Neural progenitor cell (in vitro differentiated cells): ENCODE data around the gene TRAF1. TPM values are rescaled to one million over a fixed set of nuclear protein-coding genes. Genes with fewer than 3 reads are reported as not detected.

ENCODE experiments used
- DNase-seq: peaks from one replicate; pipeline ENCODE4 v3.0.0-alpha.2; 2016; ENCODE audit warnings: low spot score
- H2AFZ ChIP-seq: fragments of 200-600 bp; sonication (generic); replicated peaks from 2 replicates; pipeline ENCODE4 v1.6.1; 2016; ENCODE audit warnings: antibody characterized with exemption
- H3F3A ChIP-seq: fragments of 200-600 bp; sonication (generic); 2 replicates; pipeline ENCODE4 v1.6.1; 2016; ENCODE audit warnings: antibody characterized with exemption, low read depth
- H3K27ac ChIP-seq: fragments of 200-600 bp; sonication (generic); 2 replicates; pipeline ENCODE4 v1.5.1; 2016; ENCODE audit warnings: mild to moderate bottlenecking
- H3K27me3 ChIP-seq: fragments of 200-600 bp; sonication (generic); 2 replicates; pipeline ENCODE4 v1.6.1; 2016; ENCODE audit warnings: mild to moderate bottlenecking, moderate library complexity
- H3K36me3 ChIP-seq: fragments of 200-600 bp; sonication (generic); 2 replicates; pipeline ENCODE4 v1.5.1; 2016
- H3K4me1 ChIP-seq: fragments of 200-600 bp; sonication (generic); 2 replicates; pipeline ENCODE4 v1.6.1; 2016; ENCODE audit warnings: mixed run types
- H3K4me2 ChIP-seq: fragments of 200-600 bp; sonication (generic); 2 replicates; pipeline ENCODE4 v1.6.1; 2016
- H3K4me3 ChIP-seq: fragments of 200-600 bp; sonication (generic); 2 replicates; pipeline ENCODE4 v1.5.1; 2016
- H3K79me2 ChIP-seq: fragments of 200-600 bp; sonication (generic); 2 replicates; pipeline ENCODE4 v1.6.1; 2016; ENCODE audit warnings: low read depth
- H3K9ac ChIP-seq: fragments of 200-600 bp; sonication (generic); 2 replicates; pipeline ENCODE4 v1.6.1; 2016
- H3K9me3 ChIP-seq: fragments of 200-600 bp; sonication (generic); 2 replicates; pipeline ENCODE4 v1.5.1; 2016; ENCODE audit warnings: low read depth
- H4K20me1 ChIP-seq: fragments of 200-600 bp; sonication (generic); 2 replicates; pipeline ENCODE4 v1.6.1; 2016; ENCODE audit warnings: low read depth
- H3K27ac Mint-ChIP-seq: 3 replicates; pipeline ENCODE4 v1.8.0; 2021; ENCODE audit warnings: mixed read lengths
- H3K27me3 Mint-ChIP-seq: 2 replicates; pipeline ENCODE4 v1.8.0; 2022; ENCODE audit warnings: low read depth, mild to moderate bottlenecking, inconsistent platforms, moderate library complexity, mixed read lengths; ENCODE audit not compliant: insufficient read depth
- H3K36me3 Mint-ChIP-seq: 3 replicates; pipeline ENCODE4 v1.8.0; 2021; ENCODE audit warnings: mixed read lengths
- H3K4me1 Mint-ChIP-seq: 3 replicates; pipeline ENCODE4 v1.8.0; 2021; ENCODE audit warnings: mixed read lengths
- H3K4me3 Mint-ChIP-seq: 3 replicates; pipeline ENCODE4 v1.8.0; 2021; ENCODE audit warnings: mild to moderate bottlenecking, moderate library complexity, mixed read lengths
- H3K9me3 Mint-ChIP-seq: 3 replicates; pipeline ENCODE4 v1.8.0; 2020; ENCODE audit warnings: mixed read lengths
- CTCF ChIP-seq: fragments of 200-600 bp; sonication (generic); IDR thresholded peaks from 2 replicates; pipeline ENCODE4 v1.5.1; 2017; ENCODE audit warnings: antibody characterized with exemption, mild to moderate bottlenecking
- EZH2 ChIP-seq: fragments of 200-600 bp; sonication (generic); IDR thresholded peaks from 2 replicates; pipeline ENCODE4 v1.6.1; 2017; ENCODE audit warnings: antibody characterized with exemption, mild to moderate bottlenecking, moderate library complexity
- EZH2phosphoT487 ChIP-seq: fragments of 200-600 bp; sonication (generic); IDR thresholded peaks from 2 replicates; pipeline ENCODE4 v1.6.1; 2017; ENCODE audit warnings: antibody characterized with exemption
- total RNA-seq: library from RNA; depleted of rRNA; stranded (reverse); fragments of >200 nt; gene quantifications from 2 replicates; pipeline ENCODE4 v1.2.3, GENCODE V29; 2015; ENCODE audit warnings: low replicate concordance

Gene TRAF1
- total RNA-seq, 1 donor from 2014 or later = 3.2 TPM

- H3K4me2 ChIP-seq = no peak overlapping the region
- H3K9me3 ChIP-seq = no peaks in the 10 kb centered on the region
- no peaks in the 10 kb centered on the region for H3K79me2 ChIP-seq
- no peak overlapping the region for H2AFZ ChIP-seq
- DNase-seq = no peak
- no peak overlapping the region for H3K27ac Mint-ChIP-seq
- H3K4me3 ChIP-seq = no peak overlapping the region
- TF ChIP-seq EZH2phosphoT487 (no peak), CTCF (no peak), EZH2 (no peak)
- no peaks in the 10 kb centered on the region for H3K9me3 Mint-ChIP-seq
- H3K4me3 Mint-ChIP-seq = no peak overlapping the region
- peaks cover 21% of the 10 kb centered on the region for H3K36me3 Mint-ChIP-seq
- H3K27ac ChIP-seq = no peak overlapping the region
- no peaks in the 10 kb centered on the region for H3K27me3 ChIP-seq
- H4K20me1 ChIP-seq = no peaks in the 10 kb centered on the region
- no peaks in the 10 kb centered on the region for H3K4me1 ChIP-seq
- H3K4me1 Mint-ChIP-seq = peaks cover under 1% of the 10 kb centered on the region
- no peaks in the 10 kb centered on the region for H3K36me3 ChIP-seq
- no peaks in the 10 kb centered on the region for H3F3A ChIP-seq
- no peak overlapping the region for H3K9ac ChIP-seq
- H3K27me3 Mint-ChIP-seq = no peaks in the 10 kb centered on the region
Observed at GRCh38 chr9:120956862-120957261, 30.3 kb upstream of the TRAF1 start.

GRCh38 chr9:120951960-120952618, 25.5 kb upstream of the TRAF1 start:
- Mint-ChIP-seq H3K4me1 (no peaks in the 10 kb centered on the region), H3K27me3 (no peaks in the 10 kb centered on the region), H3K36me3 (peaks cover 4% of the 10 kb centered on the region), H3K4me3 (no peak overlapping the region), H3K27ac (no peak overlapping the region), H3K9me3 (no peaks in the 10 kb centered on the region)
- Histone ChIP-seq H3K4me2 (no peak overlapping the region), H2AFZ (no peak overlapping the region), H3K9me3 (no peaks in the 10 kb centered on the region), H3K9ac (no peak overlapping the region), H4K20me1 (no peaks in the 10 kb centered on the region), H3K27me3 (no peaks in the 10 kb centered on the region), H3K27ac (no peak overlapping the region), H3K79me2 (no peaks in the 10 kb centered on the region), H3K4me3 (no peak overlapping the region), H3K36me3 (no peaks in the 10 kb centered on the region), H3F3A (no peaks in the 10 kb centered on the region), H3K4me1 (no peaks in the 10 kb centered on the region)
- no peak for DNase-seq
- TF ChIP-seq EZH2phosphoT487 = no peak
- TF ChIP-seq EZH2 = no peak
- TF ChIP-seq CTCF = no peak

- Histone ChIP-seq H3K36me3 (no peaks in the 10 kb centered on the region), H3K27ac (no peak overlapping the region), H3K9me3 (no peaks in the 10 kb centered on the region), H3K27me3 (no peaks in the 10 kb centered on the region), H3K9ac (no peak overlapping the region), H3K4me1 (no peaks in the 10 kb centered on the region), H3K79me2 (no peaks in the 10 kb centered on the region), H2AFZ (no peak overlapping the region), H3K4me3 (no peak overlapping the region), H4K20me1 (no peaks in the 10 kb centered on the region), H3F3A (no peaks in the 10 kb centered on the region), H3K4me2 (no peak overlapping the region)
- Mint-ChIP-seq H3K9me3 (no peaks in the 10 kb centered on the region), H3K36me3 (peaks cover 2% of the 10 kb centered on the region), H3K4me1 (no peaks in the 10 kb centered on the region), H3K27ac (no peak overlapping the region), H3K27me3 (peaks cover 2% of the 10 kb centered on the region), H3K4me3 (no peak overlapping the region)
- DNase-seq = no peak
- TF ChIP-seq CTCF (no peak), EZH2phosphoT487 (no peak), EZH2 (no peak)
Observed at GRCh38 chr9:120950421-120951388, 24.1 kb upstream of the TRAF1 start.
